Pancreas (tissue), 10 donors: ENCODE measurements around the gene CDK5RAP3. TPM values are rescaled to one million over a fixed set of nuclear protein-coding genes. Genes with fewer than 3 reads are reported as not detected.

ENCODE experiments used
- ATAC-seq, 4 donors: fragments of 200-7000 bp; cut with Tn5 transposase; one replicate each; pipeline versions ENCODE4 v1.8.0 to v1.9.1; 2020; ENCODE audit warnings: mild to moderate bottlenecking in 4 of 4, moderate library complexity in 4 of 4
- DNase-seq, 6 donors: peaks; one replicate each; pipeline ENCODE4 v3.0.0-alpha.2; 2020
- FAIRE-seq: peaks from 2 replicates; lab custom pipeline; 2012; peaks lifted over from hg19 to GRCh38; lab: Jason Lieb, UNC
- H3K27ac ChIP-seq, 4 donors: fragments of 200-600 bp; sonication (generic); 1 replicate in 3 of 4; 2 replicates in 1 of 4; pipeline versions ENCODE4 v1.5.0 to v1.8.0; 2020
- H3K27me3 ChIP-seq, 4 donors: fragments of 200-600 bp; one replicate each; pipeline ENCODE4 v1.8.0; 2021
- H3K36me3 ChIP-seq, 3 donors: fragments of 200-600 bp; sonication (generic) in 1 of 3; one replicate each; pipeline versions ENCODE4 v1.5.0 to v1.8.0; 2020 to 2021
- H3K4me1 ChIP-seq, 3 donors: fragments of 200-600 bp; one replicate each; pipeline ENCODE4 v1.8.0; 2021
- H3K4me3 ChIP-seq, 4 donors: fragments of 200-600 bp; sonication (generic) in 2 of 4; one replicate each; pipeline versions ENCODE4 v1.5.0 to v1.8.0; 2020 to 2021
- H3K9me3 ChIP-seq, 4 donors: fragments of 200-600 bp; one replicate each; pipeline ENCODE4 v1.8.0; 2021
- CTCF ChIP-seq, 4 donors: fragments of 200-600 bp; sonication (generic) in 3 of 4; IDR thresholded peaks; one replicate each; pipeline versions ENCODE4 v1.5.0 to v1.8.0; 2021; ENCODE audit warnings: antibody characterized with exemption in 4 of 4
- WGBS, 2 donors: extraction: QIAGEN DNeasy Blood & Tissue Kit; methylation state at CpG; one replicate each; pipeline ENCODE4 v1.1.7; 2013; 5-methylcytosine and 5-hydroxymethylcytosine counted together
- intact Hi-C, 3 donors: fragments of 100-400 bp; cut with DNase I; formaldehyde crosslinking; loops; one replicate each; pipeline versions ENCODE4 v1.11.1 to v1.14.2; 2022
- polyA plus RNA-seq, 2 donors: library from polyadenylated mRNA; stranded (reverse); fragments of 200-250 nt; gene quantifications; one replicate each; pipeline ENCODE4 v1.2.3, GENCODE V29; 2013
- total RNA-seq, 6 donors: library from RNA; stranded (reverse); fragmentation: NEBNext Ultra II Directional in 4 of 6; extraction: Animal tissue kit (Norgen Biotek cat#: 25700) in 4 of 6; gene quantifications; one replicate each; pipeline versions ENCODE4 v1.2.1 to v1.2.4, GENCODE V29; 2021 to 2023
- donor health status: healthy with polysubstance abuse.
- donor health status: DM: no; HTN: no; CAD: no; lungs with moderate emphysema.
- donor health status: DM: no; HTN: no; CAD: no.
- donor health status: control.
- donor health status: control.
- donor health status: Bipolar disorder and iron deficiency.
- donor health status: DM: yes; HTN: yes; CAD: no.
- donor health status: DM: no; HTN: no; CAD: no.
- donor health status: DM: no; HTN: no; CAD: no.
- donor health status: DM: yes; HTN: yes; CAD: no.

CDK5RAP3 gene
- total and polyA plus RNA-seq, 8 donors: 134 to 1,312 (median 185) TPM

GRCh38 chr17:47962901-47963300 lies 8.0 kb upstream of the CDK5RAP3 start:
- no peak for TF ChIP-seq CTCF (IDR thresholded peaks at IDR 0.05)
- peak in 1 of 6 donors; percentile 13 for DNase-seq
- H3K9me3 ChIP-seq: no peaks in the 10 kb centered on the region
- H3K27ac ChIP-seq: no peak overlapping the region
- peaks cover 39 to 47% (median 43%) of the 10 kb centered on the region in 3 donors for H3K4me1 ChIP-seq
- H3K36me3 ChIP-seq: no peaks in the 10 kb centered on the region
- no peak for FAIRE-seq
- no peaks in the 10 kb centered on the region for H3K27me3 ChIP-seq
- ATAC-seq: no peak
- intact Hi-C loops: no loop called here
- 81 to 99% methylated on average over 3 of the region's 3 CpGs for WGBS, 2 donors
- no peak overlapping the region for H3K4me3 ChIP-seq

- H3K4me1 ChIP-seq: peaks cover 34 to 38% (median 38%) of the 10 kb centered on the region in 3 donors
- ATAC-seq: no peak
- WGBS, 2 donors: 97 to 98% methylated on average over 5 of the region's 5 CpGs
- no peaks in the 10 kb centered on the region for H3K9me3 ChIP-seq
- H3K27me3 ChIP-seq: no peaks in the 10 kb centered on the region
- H3K36me3 ChIP-seq: no peaks in the 10 kb centered on the region
- no peak for FAIRE-seq
- TF ChIP-seq CTCF (IDR thresholded peaks at IDR 0.05): no peak
- peak overlapping the region in 2 of 4 donors; percentile 72 to 82 for H3K27ac ChIP-seq
- intact Hi-C loops: no loop called here
- H3K4me3 ChIP-seq: no peak overlapping the region
- no peak for DNase-seq
Measured at GRCh38 chr17:47964856-47965255, 6.1 kb upstream of the CDK5RAP3 start.

- no peaks in the 10 kb centered on the region for H3K27me3 ChIP-seq
- DNase-seq (peak in 1 of 6 donors; percentile 35), ATAC-seq (peak in 3 of 4 donors; percentile 2 to 17 (median 14)), FAIRE-seq (no peak)
- TF ChIP-seq CTCF (IDR thresholded peaks at IDR 0.05): no peak
- H3K9me3 ChIP-seq: no peaks in the 10 kb centered on the region
- WGBS, 2 donors: 14 to 20% methylated on average over 1 of the region's 1 CpG
- no peak overlapping the region for H3K4me3 ChIP-seq
- intact Hi-C loops: no loop called here
- H3K36me3 ChIP-seq: no peaks in the 10 kb centered on the region
- H3K4me1 ChIP-seq: peaks cover 27 to 35% (median 28%) of the 10 kb centered on the region in 3 donors
- H3K27ac ChIP-seq: peak overlapping the region; percentile 69 to 82 (median 74)
Measured at GRCh38 chr17:47966079-47966519, 4.8 kb upstream of the CDK5RAP3 start.

GRCh38 chr17:47967607-47968252 lies 3.2 kb upstream of the CDK5RAP3 start:
- DNase-seq: peak in 5 of 6 donors; percentile 77 to 84 (median 78)
- Histone ChIP-seq H3K4me1 (peaks cover 28 to 39% (median 33%) of the 10 kb centered on the region in 3 donors), H3K4me3 (no peak overlapping the region), H3K27me3 (no peaks in the 10 kb centered on the region), H3K27ac (peak overlapping the region; percentile 69 to 82 (median 74)), H3K9me3 (no peaks in the 10 kb centered on the region), H3K36me3 (no peaks in the 10 kb centered on the region)
- FAIRE-seq: no peak
- ATAC-seq: peak; percentile 14 to 51 (median 40)
- WGBS, 2 donors: 9 to 13% methylated on average over 5 of the region's 5 CpGs
- intact Hi-C loops: no loop called here
- TF ChIP-seq CTCF (IDR thresholded peaks at IDR 0.05): no peak

GRCh38 chr17:47968836-47969235 lies 2.1 kb upstream of the CDK5RAP3 start:
- WGBS, 2 donors: 90 to 94% methylated on average over 5 of the region's 5 CpGs
- FAIRE-seq (no peak), DNase-seq (no peak), ATAC-seq (no peak)
- Histone ChIP-seq H3K36me3 (peaks cover 0 to 4% (median 4%) of the 10 kb centered on the region in 3 donors), H3K27me3 (no peaks in the 10 kb centered on the region), H3K4me3 (no peak overlapping the region), H3K9me3 (no peaks in the 10 kb centered on the region), H3K4me1 (peaks cover 28 to 39% (median 33%) of the 10 kb centered on the region in 3 donors), H3K27ac (peak overlapping the region in 2 of 4 donors; percentile 72 to 82)
- intact Hi-C loops: no loop called here
- no peak for TF ChIP-seq CTCF (IDR thresholded peaks at IDR 0.05)
